Endodermal cell (in vitro differentiated cells): ENCODE data around the gene TPP1. TPM values are rescaled to one million over a fixed set of nuclear protein-coding genes. Genes with fewer than 3 reads are reported as not detected.

Source experiments
- DNase-seq: peaks from one replicate; pipeline ENCODE4 v3.0.0-alpha.2; 2017
- H3K27ac ChIP-seq: 2 replicates; pipeline ENCODE4 v1.5.1; 2013; ENCODE audit warnings: mild to moderate bottlenecking, low read depth, low read length, moderate library complexity
- H3K27me3 ChIP-seq: 2 replicates; pipeline ENCODE4 v1.6.1; 2013; ENCODE audit warnings: mild to moderate bottlenecking, low read length, moderate library complexity; ENCODE audit not compliant: insufficient read depth, control insufficient read depth, poor library complexity, severe bottlenecking
- H3K36me3 ChIP-seq: 2 replicates; pipeline ENCODE4 v1.7.0; 2013; ENCODE audit warnings: mild to moderate bottlenecking, low read length, moderate library complexity; ENCODE audit not compliant: control insufficient read depth, insufficient read depth
- H3K4me1 ChIP-seq: one replicate; pipeline ENCODE4 v1.7.0; 2013; ENCODE audit warnings: low read length; ENCODE audit not compliant: control insufficient read depth, insufficient read depth
- H3K4me3 ChIP-seq: 2 replicates; pipeline ENCODE4 v1.5.1; 2013; ENCODE audit warnings: mild to moderate bottlenecking, low read length, moderate library complexity
- H3K9ac ChIP-seq: 2 replicates; pipeline ENCODE4 v1.6.1; 2013; ENCODE audit warnings: mild to moderate bottlenecking, low read length, moderate library complexity; ENCODE audit not compliant: poor library complexity, severe bottlenecking; ENCODE audit errors: extremely low read depth
- H3K9me3 ChIP-seq: 2 replicates; pipeline ENCODE4 v1.6.1; 2013; ENCODE audit warnings: mild to moderate bottlenecking, low read length, moderate library complexity; ENCODE audit not compliant: control insufficient read depth
- H3K27ac Mint-ChIP-seq: 2 replicates; pipeline ENCODE4 v1.8.0; 2020; ENCODE audit warnings: mixed read lengths
- H3K27me3 Mint-ChIP-seq: 2 replicates; pipeline ENCODE4 v1.8.0; 2021; ENCODE audit warnings: mild to moderate bottlenecking, mixed read lengths; ENCODE audit not compliant: insufficient read depth
- H3K36me3 Mint-ChIP-seq: 2 replicates; pipeline ENCODE4 v1.8.0; 2020; ENCODE audit warnings: low read depth, mixed read lengths
- H3K4me1 Mint-ChIP-seq: 2 replicates; pipeline ENCODE4 v1.8.0; 2020; ENCODE audit warnings: mixed read lengths
- H3K4me3 Mint-ChIP-seq: 2 replicates; pipeline ENCODE4 v1.8.0; 2020; ENCODE audit warnings: mild to moderate bottlenecking, moderate library complexity, mixed read lengths
- H3K9me3 Mint-ChIP-seq: 2 replicates; pipeline ENCODE4 v1.8.0; 2020; ENCODE audit warnings: mild to moderate bottlenecking, mixed read lengths
- CTCF ChIP-seq: fragments of 200-600 bp; sonication (generic); conservative IDR thresholded peaks from 2 replicates; pipeline ENCODE4 v1.5.0; 2021; ENCODE audit warnings: antibody characterized with exemption, mild to moderate bottlenecking
- WGBS, 2 experiments: methylation state at CpG; one replicate each; pipeline versions ENCODE4 v1.1.5 to v1.1.7; 2013; ENCODE audit warnings: missing lambda C conversion rate in 2 of 2, mixed read lengths in 1 of 2; ENCODE audit not compliant: insufficient coverage in 1 of 2, insufficient read length in 1 of 2; 5-methylcytosine and 5-hydroxymethylcytosine counted together
- total RNA-seq, 2 donors: library from RNA; stranded (reverse); fragmentation: NEBNext Ultra II Directional in 1 of 2; extraction: Animal tissue kit (Norgen Biotek cat#: 25700) in 1 of 2; gene quantifications; 2 replicates in 1 of 2; 3 replicates in 1 of 2; pipeline ENCODE4 v1.2.1, GENCODE V29; 2021

The TPP1 gene
- total RNA-seq, 2 donors from 2014 or later = 68.3 to 71.0 TPM

- H3K4me1 Mint-ChIP-seq = peaks cover 20% of the 10 kb centered on the region
- Histone ChIP-seq H3K36me3 (peaks cover 55% of the 10 kb centered on the region), H3K27ac (no peak overlapping the region), H3K9me3 (no peaks in the 10 kb centered on the region), H3K4me1 (peaks cover 5% of the 10 kb centered on the region), H3K4me3 (peak overlapping the region; percentile 90), H3K9ac (no peak overlapping the region), H3K27me3 (no peaks in the 10 kb centered on the region)
- H3K36me3 Mint-ChIP-seq = peaks cover 54% of the 10 kb centered on the region
- DNase-seq = no peak
- H3K4me3 Mint-ChIP-seq = no peak overlapping the region
- no peak for TF ChIP-seq CTCF
- H3K9me3 Mint-ChIP-seq = no peaks in the 10 kb centered on the region
- H3K27ac Mint-ChIP-seq = peak overlapping the region; percentile 88
- H3K27me3 Mint-ChIP-seq = no peaks in the 10 kb centered on the region
- 91 to 97% methylated on average over 4 to 6 of the region's 6 CpGs for WGBS, 2 experiments
Measured at GRCh38 chr11:6610591-6610990, 8.6 kb downstream of the TPP1 start.

- H3K9ac ChIP-seq = no peak overlapping the region
- TF ChIP-seq CTCF = no peak
- no peak overlapping the region for H3K27ac ChIP-seq
- no peaks in the 10 kb centered on the region for H3K9me3 ChIP-seq
- peaks cover 5% of the 10 kb centered on the region for H3K4me1 ChIP-seq
- peak; percentile 31 for DNase-seq
- Mint-ChIP-seq H3K4me3 (no peak overlapping the region), H3K27me3 (no peaks in the 10 kb centered on the region), H3K27ac (peak overlapping the region; percentile 81), H3K4me1 (peaks cover 20% of the 10 kb centered on the region), H3K36me3 (peaks cover 44% of the 10 kb centered on the region), H3K9me3 (no peaks in the 10 kb centered on the region)
- peaks cover 50% of the 10 kb centered on the region for H3K36me3 ChIP-seq
- 88 to 100% methylated on average over 2 to 8 of the region's 8 CpGs for WGBS, 2 experiments
- H3K27me3 ChIP-seq = no peaks in the 10 kb centered on the region
- no peak overlapping the region for H3K4me3 ChIP-seq
Measured at GRCh38 chr11:6609502-6610015, 9.7 kb downstream of the TPP1 start.

- H3K36me3 ChIP-seq = peaks cover 49% of the 10 kb centered on the region
- H3K4me1 ChIP-seq = peaks cover 5% of the 10 kb centered on the region
- Mint-ChIP-seq H3K36me3 (peaks cover 42% of the 10 kb centered on the region), H3K4me1 (peaks cover 20% of the 10 kb centered on the region), H3K9me3 (no peaks in the 10 kb centered on the region), H3K27me3 (no peaks in the 10 kb centered on the region), H3K27ac (peak overlapping the region; percentile 81), H3K4me3 (no peak overlapping the region)
- H3K27ac ChIP-seq = no peak overlapping the region
- H3K9ac ChIP-seq = no peak overlapping the region
- H3K4me3 ChIP-seq = no peak overlapping the region
- DNase-seq = peak; percentile 39
- H3K27me3 ChIP-seq = no peaks in the 10 kb centered on the region
- H3K9me3 ChIP-seq = no peaks in the 10 kb centered on the region
- TF ChIP-seq CTCF = no peak
- 94 to 96% methylated on average over 9 to 14 of the region's 14 CpGs for WGBS, 2 experiments
Measured at GRCh38 chr11:6608726-6609501, 10.3 kb downstream of the TPP1 start.
